ENCODE results near the gene SLC1A7. TPM values are rescaled to one million over a fixed set of nuclear protein-coding genes. Genes with fewer than 3 reads are reported as not detected.

The SLC1A7 gene
- total and polyA plus RNA-seq, 2 of the 13 experiments (the other 11 are each of a cell fraction or from before 2014, with no cell fraction given) = 0.04 to 2.0 TPM

- TF ChIP-seq PATZ1 (CRISPR knock-in tag; IDR thresholded peaks at IDR 0.05) = peak; percentile 86
- TF ChIP-seq ZNF570 (CRISPR knock-in tag; IDR thresholded peaks at IDR 0.05; ENCODE audit: borderline replicate concordance) = 0 out of 2 replicates have a peak, but pooled peaks have one; percentile 75
- no peak for TF ChIP-seq STAT6 (CRISPR knock-in tag; IDR thresholded peaks at IDR 0.05; ENCODE audit: borderline replicate concordance)
- no peak for TF ChIP-seq FOXM1 (CRISPR knock-in tag; IDR thresholded peaks at IDR 0.05)
- 0 out of 2 replicates have a peak, but pooled peaks have one; percentile 49 for TF ChIP-seq SMAD3 (CRISPR knock-in tag; IDR thresholded peaks at IDR 0.05)
- peak; percentile 26 for TF ChIP-seq ZNF883 (CRISPR knock-in tag; IDR thresholded peaks at IDR 0.05; ENCODE audit: not compliant biosample characterization)
- peak; percentile 71 for TF ChIP-seq ZFP37 (CRISPR knock-in tag; IDR thresholded peaks at IDR 0.05; ENCODE audit: borderline replicate concordance)
- TF ChIP-seq, protein P1, sequence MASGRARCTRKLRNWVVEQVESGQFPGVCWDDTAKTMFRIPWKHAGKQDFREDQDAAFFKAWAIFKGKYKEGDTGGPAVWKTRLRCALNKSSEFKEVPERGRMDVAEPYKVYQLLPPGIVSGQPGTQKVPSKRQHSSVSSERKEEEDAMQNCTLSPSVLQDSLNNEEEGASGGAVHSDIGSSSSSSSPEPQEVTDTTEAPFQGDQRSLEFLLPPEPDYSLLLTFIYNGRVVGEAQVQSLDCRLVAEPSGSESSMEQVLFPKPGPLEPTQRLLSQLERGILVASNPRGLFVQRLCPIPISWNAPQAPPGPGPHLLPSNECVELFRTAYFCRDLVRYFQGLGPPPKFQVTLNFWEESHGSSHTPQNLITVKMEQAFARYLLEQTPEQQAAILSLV (CRISPR knock-in tag; IDR thresholded peaks at IDR 0.05; ENCODE audit: borderline replicate concordance) = peak; percentile 27; the same call in 1 of the 2 replicates
- TF ChIP-seq SATB2 (CRISPR knock-in tag; IDR thresholded peaks at IDR 0.05) = no peak
- TF ChIP-seq POGK (CRISPR knock-in tag; conservative IDR thresholded peaks at IDR 0.05) = peak; percentile 15; the same call in 1 of the 2 replicates
- TF ChIP-seq SNAPC4 (CRISPR knock-in tag; IDR thresholded peaks at IDR 0.05) = 0 out of 2 replicates have a peak, but pooled peaks have one; percentile 49
- peak; percentile 92 for TF ChIP-seq HNF4G (IDR thresholded peaks at IDR 0.05; ENCODE audit: borderline replicate concordance, low read depth, low read length)
- peak; percentile 87; the same call in 1 of the 2 replicates for TF ChIP-seq HNF4G (CRISPR knock-in tag; IDR thresholded peaks at IDR 0.05; ENCODE audit: borderline replicate concordance, low read depth)
These were observed 52.8 kb downstream of the SLC1A7 start (continued) for GRCh38 chr1:53089478-53090226.

All from HepG2 (cell line).